ENCODE measurements around the gene TPSG1.
"Not testable (repeated sequence)": the region's sequence is repeated elsewhere in the genome, so short reads cannot be mapped to it uniquely, and the experiment has no call there.

TPSG1 gene

DNA sequence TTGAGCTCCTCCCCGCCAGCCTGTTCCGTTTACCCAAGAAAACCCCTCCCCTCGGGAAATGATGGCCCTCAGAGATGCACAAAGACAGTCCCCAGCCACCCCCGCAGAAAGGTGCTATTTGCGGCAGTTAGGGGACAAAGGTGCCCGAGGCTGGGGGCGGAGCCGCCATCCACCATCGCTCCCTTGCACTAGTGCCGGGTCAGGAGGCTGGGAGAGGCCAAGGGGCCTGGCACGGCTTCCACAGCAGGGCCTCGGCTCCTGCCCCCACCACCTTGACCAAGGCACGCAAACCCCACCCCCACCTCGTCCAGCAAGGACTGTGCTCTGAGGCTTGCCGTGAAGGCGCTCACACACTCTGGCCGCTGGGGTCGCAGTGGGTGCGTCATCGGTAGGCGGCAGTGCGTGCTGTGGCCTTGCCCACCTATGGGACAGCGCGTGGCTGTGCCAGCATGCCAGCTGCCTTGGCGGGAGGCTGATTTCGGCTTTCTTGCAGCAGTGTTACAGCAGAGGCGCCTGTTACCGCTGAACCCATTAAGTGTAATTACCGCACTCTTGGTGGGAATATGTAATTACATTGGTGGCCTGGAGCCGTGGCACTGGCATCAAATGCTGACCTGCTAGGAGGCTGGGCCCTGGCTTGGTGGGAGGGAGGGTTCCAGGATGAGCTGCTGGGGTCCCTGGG, 31.8 kb downstream of the TPSG1 start:
- peak; percentile 36 to 82 for DNase-seq

DNA sequence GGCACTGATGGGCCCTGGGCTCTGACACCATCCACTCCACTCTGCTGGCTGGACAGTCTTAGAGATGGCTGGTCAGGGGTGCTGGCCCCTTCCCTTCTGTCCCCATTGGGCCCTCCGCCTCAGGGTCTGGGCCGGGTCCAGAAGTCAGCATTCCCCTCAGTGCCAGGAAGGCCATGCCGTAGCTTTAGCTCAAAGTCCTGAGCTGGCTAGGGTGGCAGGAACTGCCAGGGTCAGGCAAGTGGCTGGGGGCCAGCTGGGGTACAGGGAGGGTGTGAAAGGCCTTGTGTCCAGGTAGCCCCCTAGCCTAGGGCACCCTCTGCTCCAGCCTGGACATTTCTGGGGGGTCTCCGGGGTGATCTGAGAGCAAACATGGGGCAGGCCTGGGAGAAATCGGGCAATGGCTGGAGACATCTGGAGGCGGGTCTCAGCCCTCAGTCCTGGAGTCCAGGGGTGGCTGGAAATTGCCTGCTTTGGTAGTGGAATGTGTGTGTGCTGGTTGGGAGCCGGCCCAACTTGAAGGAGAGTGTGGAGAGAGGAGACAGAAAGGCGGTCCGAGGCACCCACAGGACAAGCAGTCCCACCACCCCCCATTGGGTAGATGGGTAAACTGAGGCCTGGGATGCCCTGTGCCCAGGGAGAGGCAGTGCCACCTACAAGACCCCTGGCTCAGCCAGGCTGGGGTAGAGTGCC, 32.5 kb downstream of the TPSG1 start:
- no peak for DNase-seq

DNA sequence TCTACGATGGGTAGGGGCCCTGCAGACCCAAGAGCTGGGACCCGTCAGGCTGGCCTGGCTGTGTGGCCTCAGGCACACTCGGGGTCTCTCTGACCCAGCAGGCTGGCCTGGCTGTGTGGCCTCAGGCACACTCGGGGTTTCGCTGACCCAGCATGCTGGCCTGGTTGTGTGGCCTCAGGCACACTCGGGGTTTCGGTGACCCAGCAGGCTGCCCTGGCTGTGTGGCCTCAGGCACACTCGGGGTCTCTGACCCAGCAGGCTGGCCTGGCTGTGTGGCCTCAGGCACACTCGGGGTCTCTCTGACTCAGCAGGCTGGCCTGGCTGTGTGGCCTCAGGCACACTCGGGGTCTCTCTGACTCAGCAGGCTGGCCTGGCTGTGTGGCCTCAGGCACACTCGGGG, 34.3 kb downstream of the TPSG1 start:
- not testable (repeated sequence) for DNase-seq

DNA sequence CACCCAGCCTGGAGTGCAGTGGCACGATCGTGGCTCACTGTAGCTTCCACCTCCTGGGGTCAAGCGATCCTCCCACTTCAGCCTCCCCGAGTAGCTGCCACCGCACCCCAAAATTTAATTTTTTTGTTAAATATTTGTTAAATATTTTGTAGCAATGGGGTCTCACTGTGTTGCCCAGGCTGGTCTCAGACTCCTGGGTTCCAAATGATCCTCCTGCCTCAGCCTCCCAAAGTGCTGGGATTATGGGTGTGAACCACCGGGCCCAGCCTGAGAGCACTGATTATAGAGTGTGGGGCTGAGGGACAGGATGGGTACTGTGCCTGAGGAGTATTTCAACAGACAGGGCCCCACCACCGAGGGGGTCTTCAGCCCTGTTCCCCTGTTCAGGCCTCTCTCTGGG, 35.6 kb downstream of the TPSG1 start:
- DNase-seq = no peak

DNA sequence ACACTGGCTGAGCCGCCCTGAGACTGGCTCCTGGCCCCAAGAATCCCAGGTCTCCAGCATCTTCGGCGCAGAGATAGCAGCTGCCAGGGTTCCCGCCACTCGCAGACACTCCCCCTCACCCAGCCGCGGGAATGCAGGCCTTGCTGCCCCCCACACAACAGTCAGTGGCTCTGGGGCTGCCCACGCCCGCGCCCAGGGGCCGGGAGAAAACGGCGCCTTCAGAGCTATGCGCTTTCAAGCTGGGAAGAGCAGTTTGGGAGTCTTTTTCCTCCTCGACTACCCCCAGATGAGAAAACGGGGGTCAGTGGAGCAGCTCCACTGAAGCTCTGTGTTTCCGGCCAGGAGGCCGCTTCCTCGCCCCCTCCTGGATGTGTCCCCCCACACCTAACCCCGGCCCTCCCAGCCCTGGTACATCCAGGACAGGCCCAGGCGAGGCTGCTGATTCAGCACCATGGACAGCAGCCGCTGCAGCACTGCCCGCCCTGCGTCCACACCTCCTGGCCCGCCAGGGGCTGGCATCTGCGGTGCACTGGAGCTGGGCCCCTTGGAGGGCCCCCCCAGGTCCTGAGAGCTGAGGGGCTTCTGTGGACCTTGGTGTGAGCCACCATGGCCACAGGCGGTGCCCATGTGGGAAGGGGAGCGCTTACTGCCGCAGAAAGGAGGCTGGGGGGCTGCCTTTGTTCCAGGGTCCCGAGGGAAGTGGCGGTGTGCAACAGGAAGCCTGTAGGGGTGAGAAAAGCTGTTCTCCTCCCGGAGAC, 36.5 kb downstream of the TPSG1 start:
- DNase-seq = no peak

DNA sequence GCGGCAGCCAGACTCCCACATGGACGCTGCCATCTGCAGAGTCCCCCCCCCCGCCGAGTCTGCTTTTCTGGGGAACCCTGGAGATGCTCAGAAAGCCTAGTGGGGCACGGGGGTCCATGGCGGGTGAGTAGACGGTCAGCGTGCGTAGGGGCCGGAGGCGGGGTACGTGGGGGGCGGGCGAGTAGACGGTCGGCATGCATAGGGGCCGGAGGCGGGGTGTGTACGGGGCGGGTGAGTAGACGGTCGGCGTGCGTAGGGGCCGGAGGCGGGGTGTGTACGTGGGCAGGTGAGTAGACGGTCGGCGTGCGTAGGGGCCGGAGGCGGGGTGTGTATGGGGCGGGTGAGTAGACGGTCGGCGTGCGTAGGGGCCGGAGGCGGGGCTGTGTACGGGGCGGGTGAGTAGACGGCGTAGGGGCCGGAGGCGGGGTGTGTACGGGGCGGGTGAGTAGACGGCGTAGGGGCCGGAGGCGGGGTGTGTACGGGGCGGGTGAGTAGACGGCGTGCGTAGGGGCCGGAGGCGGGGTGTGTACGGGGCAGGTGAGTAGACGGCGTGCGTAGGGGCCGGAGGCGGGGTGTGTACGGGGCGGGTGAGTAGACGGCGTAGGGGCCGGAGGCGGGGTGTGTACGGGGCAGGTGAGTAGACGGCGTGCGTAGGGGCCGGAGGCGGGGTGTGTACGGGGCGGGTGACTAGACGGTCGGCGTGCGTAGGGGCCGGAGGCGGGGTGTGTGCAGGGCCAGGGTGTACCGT, 39.4 kb downstream of the TPSG1 start:
- not testable (repeated sequence) for DNase-seq

DNA sequence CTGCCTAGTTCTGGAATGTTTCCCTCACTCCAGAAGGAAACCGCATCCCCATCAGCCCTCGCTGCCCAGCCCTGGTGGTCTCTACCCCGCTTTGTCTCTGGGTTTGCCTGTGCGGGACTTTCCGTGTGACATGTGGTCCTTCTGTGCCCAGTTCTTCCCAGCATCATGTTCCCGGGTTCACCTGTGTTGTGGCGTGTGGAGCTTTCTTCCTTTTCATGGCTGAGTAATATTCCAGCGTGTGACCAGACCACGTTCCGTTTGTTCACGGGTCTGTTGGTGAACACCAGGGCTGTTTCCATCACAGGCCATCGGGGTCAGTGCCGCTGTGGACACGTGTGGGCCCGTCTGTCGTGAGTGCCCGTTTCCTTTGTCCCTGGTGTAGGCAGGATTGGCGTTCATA, 40.1 kb downstream of the TPSG1 start:
- no peak for DNase-seq

DNA sequence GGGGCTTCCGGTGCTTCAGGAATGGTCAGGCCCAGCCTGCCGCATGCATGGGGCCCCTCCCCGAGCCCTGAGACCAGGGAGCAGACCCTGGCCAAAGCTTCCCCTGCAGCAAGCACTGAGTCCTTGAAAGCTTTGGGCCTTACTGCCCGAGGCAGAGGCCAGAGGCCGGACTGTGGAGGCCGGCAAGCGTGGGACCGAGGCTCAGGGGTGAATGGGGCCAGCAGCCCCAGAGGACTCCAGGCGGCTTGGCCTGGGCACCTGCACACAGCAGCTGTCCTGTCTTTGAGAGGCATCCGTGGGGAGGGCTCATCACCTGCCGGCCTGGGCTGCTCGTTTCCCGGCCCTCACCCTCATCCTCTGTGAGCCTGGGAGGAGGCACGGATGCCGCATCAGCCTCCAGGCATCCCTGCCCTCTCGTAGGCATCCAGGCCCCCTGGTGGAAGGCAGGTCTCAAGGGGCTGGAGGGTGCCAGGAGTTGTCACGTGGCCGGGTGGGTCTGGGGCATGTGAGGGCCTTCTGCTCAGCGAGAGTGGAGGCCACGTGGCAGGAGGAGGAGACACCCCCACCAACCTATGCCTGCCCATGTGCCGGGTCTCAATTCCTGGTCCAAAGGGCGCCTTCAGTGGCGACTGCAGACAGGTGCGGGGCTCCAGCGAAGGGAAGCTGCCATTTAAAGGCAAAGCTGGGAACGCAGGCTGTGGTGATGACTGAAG, 40.8 kb downstream of the TPSG1 start:
- DNase-seq = no peak

DNA sequence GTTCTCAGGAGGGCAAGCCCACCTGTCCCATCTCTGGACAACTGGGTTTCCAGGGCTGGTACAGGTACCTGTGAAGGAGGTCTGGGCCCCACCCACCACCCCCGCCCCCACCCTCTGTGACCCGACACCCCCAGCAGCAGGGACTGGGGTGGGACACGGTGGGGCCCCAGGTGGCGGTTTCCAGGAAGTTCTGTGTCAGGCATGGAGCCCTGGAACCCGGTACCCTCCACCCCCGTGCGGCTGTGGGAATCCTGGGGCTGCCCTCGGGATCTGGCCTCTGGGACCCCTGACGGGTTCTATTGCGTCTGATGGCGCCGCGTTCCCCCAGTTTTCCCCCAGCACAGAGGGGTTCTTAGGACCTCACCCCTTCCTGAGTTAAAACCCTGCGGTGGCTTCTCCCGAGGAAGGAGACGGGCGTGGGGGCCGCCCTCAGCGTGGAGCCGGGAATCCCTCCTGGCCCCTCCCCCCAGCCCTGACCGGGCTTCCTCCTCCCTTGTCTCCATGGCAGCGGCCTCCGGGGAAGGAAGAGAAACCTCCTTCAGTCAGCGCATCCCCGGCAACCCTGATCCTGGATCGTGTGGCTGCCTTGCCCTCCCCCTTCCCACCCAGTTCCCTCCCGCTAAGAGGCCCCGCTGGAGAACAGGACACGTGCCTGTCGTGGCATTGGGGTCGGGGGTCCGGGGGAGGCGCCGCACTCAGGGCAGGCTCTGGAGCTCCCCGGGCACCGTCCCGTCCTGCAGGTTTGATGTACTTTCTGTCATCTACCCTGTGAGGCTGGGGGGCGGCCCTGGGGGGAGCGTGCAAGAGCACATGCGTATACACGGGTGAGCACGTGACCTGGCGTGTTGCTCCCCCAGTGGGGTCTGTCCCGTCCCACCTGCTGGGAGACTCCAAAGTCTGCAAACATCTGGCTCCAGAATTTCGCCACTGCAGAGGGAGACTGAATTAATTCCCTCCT, 41.8 kb downstream of the TPSG1 start:
- DNase-seq = no peak

DNA sequence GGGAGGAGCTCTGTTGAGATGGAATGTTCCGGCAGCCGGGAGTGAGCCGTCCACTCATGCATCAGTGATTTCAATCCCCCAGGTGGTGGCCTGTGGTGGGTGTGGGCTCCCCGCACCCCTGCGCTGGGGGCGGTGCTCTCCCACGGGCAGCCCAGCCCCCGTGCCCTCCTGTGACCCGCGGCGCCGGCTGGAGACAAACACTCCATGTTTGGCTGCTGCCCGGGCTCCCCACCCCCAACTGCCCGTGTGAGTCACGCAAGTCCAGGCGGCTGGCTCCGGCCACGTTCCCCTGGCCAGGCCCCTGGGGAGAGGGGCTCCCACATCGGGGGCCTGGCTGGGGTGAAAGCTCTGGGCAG, 42.8 kb downstream of the TPSG1 start:
- no peak for DNase-seq

DNA sequence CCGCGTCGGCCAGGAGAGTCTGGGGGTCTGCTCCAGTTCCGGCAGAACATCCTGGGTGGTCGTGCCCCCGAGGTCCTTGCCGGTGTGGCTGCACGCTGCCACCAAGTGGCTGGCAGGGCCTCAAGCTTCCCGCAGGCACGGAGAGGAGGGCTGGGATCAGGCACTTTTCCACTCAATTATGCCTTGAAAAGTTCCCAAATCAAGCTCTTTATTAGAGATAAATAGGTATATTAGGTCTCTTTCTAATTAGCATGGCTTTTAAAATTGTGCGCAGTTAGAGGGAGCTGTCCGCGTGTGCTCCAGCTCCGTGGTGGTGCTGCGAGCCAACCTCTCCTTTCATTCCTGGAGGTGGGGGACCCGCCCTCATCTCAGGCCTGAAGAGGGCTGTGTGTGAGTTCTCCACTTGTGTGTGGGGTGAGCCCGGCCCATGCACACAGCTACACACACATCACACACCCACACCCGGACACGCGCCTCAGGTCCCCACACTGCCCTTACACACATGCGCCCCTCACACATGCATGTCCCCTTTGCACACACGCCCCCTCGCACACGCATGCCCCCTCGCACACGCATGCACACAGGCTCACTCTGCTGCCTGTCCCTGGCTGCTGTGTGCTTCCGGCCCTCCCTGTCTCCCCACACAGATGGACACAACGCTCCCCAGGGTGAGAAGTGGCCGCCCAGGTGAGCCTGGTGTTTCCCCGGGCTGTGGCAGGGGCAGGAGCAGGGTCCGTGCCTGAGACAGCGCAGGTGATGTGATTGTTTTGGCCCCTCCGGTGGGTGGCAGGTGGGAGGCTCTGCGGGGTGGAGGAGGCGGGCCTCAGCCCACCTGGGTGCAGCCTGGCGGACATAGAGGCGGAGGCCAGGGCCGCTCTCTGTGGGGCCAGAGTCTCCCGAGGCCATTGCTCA, 43.4 kb downstream of the TPSG1 start:
- DNase-seq = no peak

DNA sequence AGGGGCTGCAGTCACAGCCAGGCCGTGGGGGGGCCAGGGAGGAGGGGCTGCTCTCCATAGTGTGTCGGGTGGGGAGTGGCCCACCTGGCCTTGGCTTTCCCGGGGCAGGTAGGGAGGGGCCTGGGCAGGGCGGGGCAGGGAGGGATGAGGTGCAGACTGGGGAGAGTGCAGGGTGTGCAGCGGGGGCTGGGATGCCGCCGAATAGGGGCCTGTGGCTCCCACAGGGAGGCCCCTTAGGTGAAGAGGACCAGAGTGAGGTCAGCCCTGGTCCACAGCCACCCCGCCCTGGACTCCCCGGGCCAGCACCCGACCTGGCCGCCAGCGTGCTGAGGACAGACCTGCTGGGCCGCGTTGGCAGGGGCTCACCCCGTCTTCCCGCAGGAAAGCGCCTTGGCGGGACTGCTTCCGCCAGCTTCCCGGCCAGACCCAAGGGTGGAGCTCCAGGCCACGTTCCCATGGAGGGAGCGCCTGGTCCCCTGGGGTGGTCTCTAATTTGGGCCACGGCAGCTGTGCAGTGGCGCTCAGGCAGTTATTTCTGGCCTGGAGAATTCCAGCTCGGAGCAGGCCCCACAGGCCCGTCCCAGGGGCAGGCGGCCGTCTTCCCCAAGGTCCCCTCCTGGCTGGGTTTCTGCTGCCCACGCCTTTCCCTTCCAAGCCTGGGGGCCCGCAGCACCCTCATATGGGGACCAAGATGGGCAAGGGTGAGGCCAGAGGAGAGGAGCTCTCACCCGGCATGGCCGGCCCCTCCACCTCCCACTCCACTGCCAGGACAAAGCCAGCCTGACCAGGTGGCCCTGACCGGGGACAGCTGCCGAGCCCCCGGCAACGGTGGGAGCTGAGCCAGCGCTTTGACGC, 44.3 kb downstream of the TPSG1 start:
- no peak for DNase-seq

DNA sequence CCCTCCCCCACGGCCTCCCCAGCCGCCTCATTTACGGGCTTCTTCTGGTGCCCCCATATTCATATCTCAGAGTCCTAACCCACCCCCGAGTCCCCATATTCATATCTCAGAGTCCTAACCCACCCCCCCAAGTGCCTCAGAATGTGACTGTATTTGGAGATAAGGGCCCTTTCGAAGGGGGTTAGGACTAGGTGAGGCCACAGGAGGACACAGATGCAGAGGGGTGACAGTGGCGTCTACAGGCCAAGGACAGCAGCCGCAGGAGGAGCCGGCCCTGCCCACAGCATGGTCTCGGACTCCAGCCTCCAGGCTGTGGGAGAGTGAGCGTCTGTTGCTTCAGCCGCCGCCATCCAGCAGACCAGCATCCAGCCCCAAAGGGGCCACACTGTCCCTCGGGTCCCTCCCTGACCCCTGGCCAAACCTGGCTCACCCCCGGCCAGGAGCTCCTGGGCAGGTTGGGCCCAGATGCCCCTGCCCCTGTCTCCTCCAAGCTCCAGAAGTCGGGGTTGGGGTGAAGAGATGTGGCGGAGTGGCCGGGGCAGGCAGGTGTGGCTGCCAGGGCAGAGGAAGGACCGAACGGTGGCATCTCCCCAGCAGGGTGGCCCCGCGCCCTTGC, 46.7 kb downstream of the TPSG1 start:
- DNase-seq = no peak

DNA sequence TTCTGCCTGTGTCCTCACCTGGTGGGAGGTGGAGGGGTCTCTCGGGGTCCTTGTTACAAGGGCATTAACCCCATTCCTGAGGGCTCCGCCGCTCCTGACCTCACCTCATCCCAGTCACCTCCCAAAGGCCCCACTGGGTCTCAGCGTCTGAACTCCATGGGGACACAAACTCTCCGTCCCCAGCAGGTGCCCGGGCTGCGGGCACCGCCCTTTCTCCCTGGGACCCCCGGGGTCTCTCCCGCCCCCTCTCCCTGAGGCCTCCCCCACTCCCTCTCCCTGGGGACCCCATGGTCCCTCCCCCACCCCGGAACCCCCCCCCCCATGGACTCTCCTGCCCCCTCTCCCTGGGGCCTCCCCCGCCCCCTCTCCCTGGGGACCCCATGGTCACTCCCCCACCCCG, 47.3 kb downstream of the TPSG1 start:
- DNase-seq = no peak

DNA sequence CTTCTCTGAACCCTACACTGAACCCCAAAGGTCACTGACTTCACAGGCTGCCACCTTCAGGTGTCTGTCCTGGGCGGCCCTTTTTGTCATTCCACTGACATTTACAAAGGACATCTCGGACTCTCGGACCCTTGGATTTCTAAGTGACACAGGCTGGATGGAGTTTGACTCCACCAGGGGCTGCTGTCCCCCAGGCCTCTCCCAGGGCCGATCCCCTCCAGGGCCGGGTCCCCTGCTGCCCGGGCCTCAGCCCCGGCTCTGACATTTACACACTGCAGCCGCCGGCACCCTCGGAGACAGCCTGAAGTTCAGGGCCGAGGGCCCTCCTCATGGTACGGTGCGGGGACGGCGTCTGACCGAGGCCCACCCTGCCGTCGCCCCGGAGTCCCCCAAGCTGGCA, 48.0 kb downstream of the TPSG1 start:
- no peak for DNase-seq

DNA sequence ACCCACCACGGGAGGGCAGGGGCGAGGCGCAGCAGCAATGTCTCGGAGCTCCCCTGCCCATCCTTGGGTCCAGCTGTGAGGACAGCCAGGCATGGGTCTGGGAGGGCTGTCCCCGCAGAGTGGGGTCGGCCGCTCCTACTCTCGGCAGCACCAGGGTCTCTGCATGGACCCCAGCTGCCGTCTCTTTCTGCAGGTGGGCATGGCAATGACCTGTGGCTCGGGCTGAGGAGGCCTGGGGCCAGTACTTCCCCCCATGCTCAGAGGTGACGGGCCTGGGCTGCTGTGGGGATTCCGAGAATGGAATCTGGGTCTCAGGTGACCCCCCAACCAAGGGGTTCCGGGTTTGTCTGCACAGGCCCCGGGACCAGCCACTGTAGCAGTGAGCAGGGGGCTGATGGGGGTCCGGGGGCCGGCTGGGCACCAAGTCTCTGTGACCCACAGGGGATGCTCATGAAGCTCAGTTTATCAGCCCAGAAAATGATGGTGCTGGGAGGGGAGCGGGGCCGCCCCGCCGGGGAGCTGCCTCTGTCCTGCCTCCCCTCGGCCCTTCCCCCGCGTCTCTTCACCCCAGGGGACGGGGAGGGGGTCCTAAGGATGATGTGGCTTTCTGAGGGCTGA, 48.7 kb downstream of the TPSG1 start:
- no peak for DNase-seq

DNA sequence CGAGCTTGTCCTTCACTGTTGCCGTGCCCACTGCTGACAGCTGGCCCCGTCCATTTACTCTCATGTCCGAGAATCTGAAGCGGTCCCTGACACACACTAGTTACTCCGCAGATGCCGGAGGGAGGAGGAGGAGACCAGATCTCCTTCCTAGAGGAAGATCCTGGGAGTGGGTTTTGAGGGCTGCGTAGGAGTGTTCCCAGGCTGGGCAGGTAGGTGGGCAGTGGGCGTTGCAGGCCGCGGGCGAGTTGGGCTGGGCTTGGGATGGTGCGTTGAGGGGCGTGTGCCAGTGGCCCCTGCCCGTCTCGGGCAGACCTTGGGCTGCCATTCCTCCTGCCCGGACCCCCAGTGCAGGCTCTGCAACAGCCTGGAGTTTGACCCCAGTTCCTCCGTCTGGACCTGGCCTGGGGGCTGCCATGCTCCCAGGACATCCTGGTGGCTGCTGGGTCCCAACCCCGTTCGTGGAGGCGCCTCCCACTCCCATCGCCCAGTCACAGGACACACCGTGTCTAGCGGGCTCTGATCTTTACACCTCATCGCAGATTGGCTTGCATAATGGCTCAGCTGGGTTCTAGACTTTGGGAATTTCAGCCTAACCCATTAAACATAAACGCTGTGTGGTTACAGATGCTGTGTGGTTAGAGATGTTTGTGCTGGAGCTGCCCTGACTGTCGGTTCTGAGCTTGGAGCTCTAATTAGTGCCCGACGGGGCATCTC, 49.3 kb downstream of the TPSG1 start:
- DNase-seq = no peak

All from NCI-H2081 (cell line).